Dedifferentiated amniotic fluid mesenchymal stem cell (primary cell): Measurements from ENCODE around the gene OR1K1.
"Not testable (repeated sequence)": the region's sequence is repeated elsewhere in the genome, so short reads cannot be mapped to it uniquely, and the experiment has no call there.

Experiments used
- DNase-seq: peaks from one replicate; pipeline ENCODE4 v3.0.0-alpha.2; 2016; ENCODE audit errors: extremely low spot score

The OR1K1 gene, protein sequence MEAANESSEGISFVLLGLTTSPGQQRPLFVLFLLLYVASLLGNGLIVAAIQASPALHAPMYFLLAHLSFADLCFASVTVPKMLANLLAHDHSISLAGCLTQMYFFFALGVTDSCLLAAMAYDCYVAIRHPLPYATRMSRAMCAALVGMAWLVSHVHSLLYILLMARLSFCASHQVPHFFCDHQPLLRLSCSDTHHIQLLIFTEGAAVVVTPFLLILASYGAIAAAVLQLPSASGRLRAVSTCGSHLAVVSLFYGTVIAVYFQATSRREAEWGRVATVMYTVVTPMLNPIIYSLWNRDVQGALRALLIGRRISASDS

DNA sequence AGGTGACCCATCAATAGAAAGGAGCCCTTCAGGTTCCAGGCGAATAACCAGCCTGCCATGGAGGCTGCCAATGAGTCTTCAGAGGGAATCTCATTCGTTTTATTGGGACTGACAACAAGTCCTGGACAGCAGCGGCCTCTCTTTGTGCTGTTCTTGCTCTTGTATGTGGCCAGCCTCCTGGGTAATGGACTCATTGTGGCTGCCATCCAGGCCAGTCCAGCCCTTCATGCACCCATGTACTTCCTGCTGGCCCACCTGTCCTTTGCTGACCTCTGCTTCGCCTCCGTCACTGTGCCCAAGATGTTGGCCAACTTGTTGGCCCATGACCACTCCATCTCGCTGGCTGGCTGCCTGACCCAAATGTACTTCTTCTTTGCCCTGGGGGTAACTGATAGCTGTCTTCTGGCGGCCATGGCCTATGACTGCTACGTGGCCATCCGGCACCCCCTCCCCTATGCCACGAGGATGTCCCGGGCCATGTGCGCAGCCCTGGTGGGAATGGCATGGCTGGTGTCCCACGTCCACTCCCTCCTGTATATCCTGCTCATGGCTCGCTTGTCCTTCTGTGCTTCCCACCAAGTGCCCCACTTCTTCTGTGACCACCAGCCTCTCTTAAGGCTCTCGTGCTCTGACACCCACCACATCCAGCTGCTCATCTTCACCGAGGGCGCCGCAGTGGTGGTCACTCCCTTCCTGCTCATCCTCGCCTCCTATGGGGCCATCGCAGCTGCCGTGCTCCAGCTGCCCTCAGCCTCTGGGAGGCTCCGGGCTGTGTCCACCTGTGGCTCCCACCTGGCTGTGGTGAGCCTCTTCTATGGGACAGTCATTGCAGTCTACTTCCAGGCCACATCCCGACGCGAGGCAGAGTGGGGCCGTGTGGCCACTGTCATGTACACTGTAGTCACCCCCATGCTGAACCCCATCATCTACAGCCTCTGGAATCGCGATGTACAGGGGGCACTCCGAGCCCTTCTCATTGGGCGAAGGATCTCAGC is at the start of gene OR1K1:
Gene OR1K1 (plus strand): TSS at position 58 of the 995 bp plus-strand sequence. CDS start 0 bp downstream, at position 58.
- DNase-seq, result no peak

DNA sequence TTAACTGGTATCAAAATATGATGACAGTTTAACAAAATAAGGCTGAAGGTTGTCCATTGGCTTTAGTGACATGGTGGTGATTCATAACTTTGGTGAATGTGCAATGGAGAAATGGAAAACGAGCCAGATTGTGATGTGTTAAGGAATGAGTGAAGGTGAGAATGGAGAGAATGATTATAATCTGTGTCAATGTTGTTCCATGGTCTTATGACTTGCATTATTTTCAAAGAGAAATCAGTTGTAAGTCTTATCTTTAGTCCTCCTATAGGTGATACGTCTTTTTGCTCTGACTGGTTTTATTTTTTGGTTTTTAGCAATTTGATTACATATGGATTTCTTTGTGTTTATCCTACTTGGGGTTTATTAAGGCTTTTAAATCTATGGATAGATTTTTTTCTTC is 45.1 kb upstream of the OR1K1 start:
- no peak for DNase-seq

DNA sequence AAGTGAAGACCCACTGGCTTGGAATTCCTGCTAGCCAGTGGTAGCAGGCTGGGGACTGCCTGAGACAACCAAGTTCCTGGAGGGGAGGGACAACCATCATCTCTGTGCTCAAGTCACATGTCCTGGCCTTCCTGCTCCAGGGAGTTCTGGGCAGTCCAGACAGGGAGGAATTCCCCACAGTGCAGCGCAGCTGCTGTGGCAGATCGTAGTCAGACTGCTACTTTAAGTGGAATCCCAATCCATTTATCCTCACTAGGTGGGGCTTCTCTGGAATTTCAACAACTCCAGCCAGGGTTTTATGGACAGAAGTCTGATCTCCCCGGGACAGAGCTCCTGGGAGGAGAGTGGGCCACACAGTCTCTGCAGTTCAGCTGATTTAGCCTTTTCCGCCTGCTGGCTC is 32.1 kb upstream of the OR1K1 start:
- DNase-seq, result no peak

DNA sequence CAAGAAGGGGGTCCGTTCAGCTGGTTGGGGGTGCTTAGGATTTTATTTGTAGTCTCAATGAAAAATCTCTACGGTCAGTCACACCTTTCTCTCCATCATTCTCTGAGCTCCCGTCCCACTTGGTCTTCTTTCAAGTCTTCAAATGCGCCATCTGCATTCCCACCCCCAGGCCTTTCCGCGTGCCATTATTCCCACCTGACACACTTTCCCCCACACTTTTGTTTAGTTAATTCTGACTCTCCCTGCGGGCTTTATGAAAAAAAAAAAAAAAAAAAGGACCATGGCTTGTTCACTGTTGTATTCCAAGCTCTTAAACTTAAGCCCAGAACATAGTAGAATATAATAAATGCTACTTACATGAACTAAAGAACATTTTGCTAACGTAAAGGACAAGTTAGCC is 22.9 kb upstream of the OR1K1 start:
- no peak for DNase-seq

DNA sequence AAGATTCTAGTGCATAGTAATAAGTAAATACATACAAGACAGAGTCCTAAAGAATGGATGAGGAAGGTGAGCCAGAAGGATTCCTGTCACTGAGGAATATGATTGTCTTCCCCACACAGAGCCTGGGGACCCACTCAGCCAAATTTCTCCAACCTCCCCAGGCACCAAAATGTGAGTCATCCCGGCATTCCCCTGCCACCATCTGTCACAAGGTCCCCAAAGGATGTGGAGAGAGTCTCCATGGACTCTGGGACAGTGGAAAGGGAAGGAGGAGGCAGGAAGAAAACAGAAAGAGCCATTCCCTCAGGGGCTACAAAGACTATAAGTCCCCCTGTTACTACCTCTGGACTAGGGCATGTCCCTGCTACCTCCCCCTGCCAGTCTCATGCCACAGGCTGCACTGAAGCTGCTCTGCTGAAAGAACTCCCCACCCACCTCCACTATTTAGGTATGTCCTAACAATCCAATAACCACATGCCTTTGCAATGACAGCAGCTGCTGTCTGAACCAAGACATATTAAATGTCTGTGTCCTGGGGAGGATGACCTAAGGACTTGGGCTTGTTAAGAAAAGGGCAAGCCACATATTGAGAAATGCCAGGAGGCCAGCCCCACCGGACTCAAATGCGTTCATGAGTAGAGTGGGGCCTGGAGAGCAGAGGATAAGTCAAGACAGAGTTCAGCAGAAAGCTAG is 21.8 kb upstream of the OR1K1 start:
- peak; percentile 29 for DNase-seq

DNA sequence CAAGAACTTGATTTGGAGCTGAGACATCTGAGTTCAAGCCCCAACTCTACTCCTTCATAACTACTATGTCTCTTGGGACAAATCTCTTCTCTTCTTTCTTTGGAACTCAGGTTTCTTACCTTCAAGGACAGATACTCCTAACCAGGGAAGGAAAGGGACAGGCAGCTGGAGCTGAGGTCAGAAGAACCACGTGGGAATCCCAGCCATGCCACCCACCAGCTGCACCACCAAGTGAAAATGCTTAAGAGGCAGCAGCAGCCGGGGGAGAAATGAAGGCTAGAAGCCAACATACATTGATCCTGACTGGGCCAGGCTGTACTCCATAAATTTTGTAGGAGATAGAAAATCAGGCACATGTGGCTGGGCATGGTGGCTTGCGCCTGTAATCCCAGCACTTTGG is 20.7 kb upstream of the OR1K1 start:
- no peak for DNase-seq

DNA sequence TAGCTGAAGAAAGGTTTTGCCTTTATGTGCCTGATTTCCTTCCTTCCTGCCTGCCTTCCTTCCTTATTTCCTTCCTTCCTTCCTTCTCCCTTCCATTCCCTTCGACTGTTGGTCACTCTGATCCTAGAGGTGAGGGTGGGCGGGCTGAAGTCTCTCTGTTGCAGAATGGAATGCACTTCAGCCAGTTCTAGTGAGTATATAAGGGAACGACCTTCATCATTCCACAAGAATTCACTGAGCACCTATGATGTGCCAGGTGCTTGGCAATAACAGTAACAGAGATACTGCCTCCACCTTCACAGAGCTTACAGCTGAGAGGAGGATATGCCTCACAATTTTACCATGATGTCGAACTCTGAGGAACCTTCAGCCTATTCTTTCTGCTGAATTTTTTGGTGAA is 19.9 kb upstream of the OR1K1 start:
- no peak for DNase-seq

DNA sequence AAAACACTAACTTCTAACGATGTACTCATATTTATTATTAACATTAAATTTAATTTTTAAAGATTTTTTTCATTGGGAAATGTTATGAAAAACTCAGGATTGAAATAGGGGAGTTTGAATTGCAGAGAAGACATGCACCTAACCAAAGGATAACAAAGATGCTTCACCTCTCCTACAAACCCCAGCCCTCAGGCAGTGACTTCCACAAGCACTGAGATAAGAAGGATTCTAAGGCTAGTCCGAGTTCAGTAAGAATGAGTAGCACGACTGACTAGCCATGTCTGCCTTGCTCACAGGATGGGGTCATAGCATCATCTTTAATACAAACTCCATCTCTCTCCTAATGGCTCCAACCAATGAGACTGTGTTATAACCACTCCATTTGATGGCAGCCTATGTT is 18.3 kb upstream of the OR1K1 start:
- DNase-seq, result no peak

DNA sequence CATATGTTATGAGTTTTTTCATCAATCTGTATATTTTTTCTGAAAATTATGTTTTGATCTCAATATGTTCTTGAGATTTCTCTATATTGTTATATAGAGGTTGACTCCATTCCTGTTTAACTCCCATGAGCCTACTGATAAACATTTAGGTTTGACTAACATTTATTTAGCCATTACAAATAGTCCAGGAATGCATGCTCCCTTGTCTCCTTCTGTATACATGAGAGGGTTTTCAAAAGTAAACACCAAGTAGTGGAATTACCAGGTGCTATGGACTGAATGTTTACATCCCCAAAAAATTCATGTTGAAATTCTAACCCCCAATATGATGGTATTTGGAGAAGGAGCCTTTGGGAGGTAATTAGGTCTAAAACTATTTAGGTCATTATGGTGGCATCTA is 14.7 kb upstream of the OR1K1 start:
- DNase-seq, result no peak

DNA sequence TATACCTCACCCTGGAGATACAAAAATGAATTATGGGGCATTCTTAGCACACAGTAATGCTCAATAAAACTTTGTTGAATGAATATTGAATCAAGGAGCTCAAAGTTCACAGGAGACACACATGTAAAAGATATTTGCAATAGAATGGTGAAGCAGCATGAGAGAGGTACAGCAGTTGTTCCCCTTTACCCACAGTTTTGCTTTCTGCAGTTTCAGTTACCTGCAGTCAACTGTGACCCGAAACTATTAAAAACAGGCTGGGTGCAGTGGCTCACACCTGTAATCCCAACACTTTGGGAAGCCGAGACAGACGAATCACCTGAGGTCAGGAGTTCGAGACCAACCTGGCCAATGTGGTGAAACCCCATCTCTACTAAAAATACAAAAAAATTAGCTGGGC is 13.6 kb upstream of the OR1K1 start:
- DNase-seq, result no peak

DNA sequence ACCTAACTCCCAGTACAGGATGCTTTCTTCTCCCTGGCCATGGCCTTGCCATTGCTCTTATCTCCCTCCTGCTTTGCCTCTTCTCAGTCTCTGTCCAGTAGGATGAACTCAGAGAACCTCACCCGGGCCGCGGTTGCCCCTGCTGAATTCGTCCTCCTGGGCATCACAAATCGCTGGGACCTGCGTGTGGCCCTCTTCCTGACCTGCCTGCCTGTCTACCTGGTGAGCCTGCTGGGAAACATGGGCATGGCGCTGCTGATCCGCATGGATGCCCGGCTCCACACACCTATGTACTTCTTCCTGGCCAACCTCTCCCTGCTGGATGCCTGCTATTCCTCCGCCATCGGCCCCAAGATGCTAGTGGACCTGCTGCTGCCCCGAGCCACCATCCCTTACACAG is 11.1 kb upstream of the OR1K1 start, which contains the start of gene OR5C1:
Gene OR5C1 (plus strand): TSS at position 103 of the 400 bp plus-strand sequence. CDS start 0 bp downstream, at position 103.
- no peak for DNase-seq

DNA sequence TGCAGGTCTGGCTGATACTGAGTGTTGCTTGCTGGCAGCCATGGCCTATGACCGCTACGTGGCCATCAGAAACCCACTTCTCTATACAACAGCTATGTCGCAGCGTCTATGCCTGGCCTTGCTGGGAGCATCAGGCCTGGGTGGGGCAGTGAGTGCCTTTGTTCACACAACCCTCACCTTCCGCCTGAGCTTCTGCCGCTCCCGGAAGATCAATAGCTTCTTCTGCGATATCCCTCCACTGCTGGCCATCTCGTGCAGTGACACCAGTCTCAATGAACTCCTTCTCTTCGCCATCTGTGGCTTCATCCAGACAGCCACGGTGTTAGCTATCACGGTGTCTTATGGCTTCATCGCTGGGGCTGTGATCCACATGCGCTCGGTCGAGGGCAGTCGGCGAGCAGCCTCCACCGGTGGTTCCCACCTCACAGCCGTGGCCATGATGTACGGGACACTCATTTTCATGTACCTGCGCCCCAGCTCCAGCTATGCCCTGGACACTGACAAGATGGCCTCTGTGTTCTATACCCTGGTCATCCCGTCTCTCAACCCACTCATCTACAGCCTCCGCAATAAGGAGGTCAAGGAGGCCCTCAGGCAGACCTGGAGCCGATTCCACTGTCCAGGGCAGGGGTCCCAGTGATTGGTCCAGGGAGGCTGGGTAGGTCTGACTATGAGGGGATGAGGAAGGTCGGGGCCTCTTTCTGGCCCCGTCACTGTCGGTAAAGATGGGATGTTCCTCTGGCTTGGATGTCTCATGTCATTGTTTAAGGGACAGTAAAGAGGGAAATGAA is 10.5 kb upstream of the OR1K1 start:
- DNase-seq, result no peak

DNA sequence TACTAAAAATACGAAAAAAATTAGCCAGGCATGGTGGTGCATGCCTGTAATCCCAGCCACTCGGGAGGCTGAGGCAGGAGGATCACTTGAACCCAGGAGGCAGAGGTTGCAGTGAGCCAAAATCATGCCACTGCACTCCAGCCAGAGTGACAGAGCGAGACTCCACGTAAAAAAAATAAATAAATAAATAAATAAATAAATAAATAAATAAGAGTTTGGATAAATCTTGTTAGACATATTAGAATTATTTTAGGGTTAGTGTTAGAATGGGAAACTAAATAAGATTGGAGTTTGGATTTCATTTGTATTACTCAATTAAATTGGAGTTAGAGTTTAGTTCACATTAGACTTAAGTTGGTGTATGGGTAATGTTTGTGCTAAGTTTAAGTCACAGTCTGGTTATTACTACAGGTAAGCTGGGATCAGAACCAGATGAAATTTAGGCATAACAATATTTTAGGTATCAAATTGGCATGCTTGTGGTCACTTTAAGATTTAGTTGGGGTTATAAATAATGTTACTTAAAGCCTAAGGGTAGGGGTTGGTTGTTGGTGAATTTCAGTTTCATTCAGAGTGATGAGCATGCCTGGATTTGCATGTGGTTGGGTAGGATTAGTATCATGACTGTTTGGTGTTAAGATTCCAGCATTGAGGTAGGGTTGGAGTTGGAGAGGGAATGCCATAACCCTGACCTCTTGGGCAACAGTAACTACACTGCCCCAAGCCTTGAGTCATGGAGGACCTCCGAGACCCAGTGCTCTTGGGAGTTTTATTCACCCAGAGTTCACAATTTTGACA is 7.9 kb upstream of the OR1K1 start:
- DNase-seq, result no peak

DNA sequence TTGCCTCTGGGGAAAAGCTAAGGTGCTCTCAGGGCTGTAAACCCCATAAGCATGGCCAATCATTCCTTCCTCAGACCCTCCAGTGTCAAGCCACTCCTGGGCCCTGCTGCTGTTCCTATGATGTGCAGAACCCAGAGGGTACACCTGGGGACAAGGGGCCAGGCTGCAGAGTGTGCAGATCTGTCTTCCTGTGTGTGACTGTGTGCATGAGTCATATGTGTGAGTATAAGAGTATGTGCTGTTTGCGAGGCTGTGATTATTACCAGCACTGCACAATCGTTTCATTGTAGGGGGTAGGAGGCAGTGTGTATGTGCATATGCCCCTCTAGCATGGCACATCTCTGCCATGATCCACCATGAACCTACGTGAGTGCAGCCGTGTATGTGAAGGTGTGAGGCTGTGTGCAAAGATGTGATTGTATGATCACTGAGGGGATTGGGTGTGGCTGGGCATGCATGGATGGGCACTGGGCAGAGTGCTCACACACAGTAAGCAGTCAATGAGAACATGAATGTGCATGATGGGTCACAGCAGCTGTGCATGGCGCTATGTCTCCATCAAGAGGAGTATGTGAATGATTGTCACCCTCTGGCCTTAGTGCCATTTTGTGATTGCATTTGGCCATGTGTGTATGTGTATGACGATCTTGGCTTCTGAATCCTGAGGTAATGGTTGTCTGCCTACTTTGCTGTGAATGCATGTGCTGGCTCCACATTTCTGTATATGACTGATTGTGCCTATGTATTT is 2.4 kb upstream of the OR1K1 start:
- no peak for DNase-seq

DNA sequence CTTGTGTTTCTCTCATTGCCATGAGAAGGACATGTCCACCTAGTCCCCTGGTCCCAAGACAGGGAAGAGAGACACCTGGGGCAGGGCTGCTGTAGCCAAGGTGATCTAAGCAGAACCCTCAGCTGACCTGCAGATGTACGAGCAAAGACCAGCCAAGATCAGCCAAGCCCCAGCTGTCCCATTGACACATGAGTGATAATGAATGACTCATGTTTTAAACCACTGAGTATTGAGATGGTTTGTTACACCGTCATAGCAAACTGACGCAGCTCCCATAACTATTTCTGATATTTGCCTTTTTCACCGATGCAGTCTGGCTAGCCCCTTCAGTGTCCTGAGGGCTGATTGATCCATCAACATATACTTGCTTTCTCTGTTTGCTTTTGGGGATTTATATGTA is 6.7 kb downstream of the OR1K1 start:
- no peak for DNase-seq

DNA sequence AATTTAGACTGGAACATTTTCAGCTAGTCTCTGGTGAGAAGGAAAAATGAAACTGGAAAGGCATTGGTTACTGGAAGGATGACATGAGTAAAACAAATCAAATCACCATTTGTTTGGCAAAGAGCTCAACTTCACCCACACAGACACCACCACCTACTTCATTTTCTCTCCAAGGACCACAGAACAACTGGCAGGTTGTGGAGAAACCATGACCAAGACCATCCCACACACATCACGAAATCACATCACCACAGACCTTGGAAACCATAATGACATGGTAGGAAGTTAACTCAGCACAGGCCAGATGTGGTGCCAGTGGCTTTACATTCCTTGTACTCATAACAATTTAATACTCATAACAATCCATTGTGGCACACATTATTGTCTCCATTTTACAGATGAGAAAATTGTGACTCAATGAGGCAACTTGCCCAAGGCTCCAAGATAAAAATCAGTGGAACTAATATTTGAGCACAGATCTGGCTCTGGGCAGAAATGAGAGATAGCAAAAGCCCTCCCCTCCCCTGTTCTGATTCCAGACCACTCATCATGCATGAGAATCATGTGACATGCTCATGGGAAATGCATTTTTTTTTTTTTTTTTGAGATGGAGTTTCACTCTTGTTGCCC is 7.5 kb downstream of the OR1K1 start:
- no peak for DNase-seq

DNA sequence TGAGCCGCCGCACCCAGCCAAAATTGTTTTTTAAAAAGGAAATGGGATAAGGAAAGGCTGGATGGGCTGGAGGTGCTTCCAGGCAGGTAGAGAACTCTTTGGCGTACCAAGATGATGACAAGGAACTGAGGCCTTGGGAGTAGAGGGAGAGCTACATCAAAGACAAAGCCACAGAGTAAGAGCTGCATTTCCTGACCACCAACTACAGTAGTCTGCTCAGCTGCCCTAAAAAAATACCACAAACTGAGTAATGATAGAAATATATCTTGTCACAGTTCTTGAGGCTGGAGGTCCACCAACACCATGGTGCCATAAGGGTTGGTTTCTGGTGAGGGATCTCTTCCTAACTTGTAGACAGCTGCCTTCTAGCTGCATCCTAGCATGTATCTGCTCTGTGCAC is 8.2 kb downstream of the OR1K1 start:
- no peak for DNase-seq

DNA sequence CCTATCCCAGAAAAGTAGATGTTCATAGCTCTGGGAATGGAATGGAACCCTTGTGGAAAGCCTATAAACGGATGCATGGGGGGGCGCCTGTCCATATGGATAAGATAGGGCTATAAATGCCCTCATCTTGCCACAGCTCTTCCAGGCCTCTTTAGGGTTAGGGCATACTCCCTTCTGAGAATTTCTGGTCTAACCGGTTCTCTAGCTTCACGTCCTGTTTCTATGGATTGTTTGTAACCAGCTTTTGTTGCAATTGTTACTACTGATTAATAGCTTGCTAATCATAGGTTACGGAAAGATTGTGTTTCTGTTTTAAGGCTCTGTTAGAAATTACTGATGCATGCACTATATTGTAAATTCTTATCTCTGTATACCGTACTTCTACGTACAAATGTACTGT is 9.3 kb downstream of the OR1K1 start:
- DNase-seq, result not testable (repeated sequence)

DNA sequence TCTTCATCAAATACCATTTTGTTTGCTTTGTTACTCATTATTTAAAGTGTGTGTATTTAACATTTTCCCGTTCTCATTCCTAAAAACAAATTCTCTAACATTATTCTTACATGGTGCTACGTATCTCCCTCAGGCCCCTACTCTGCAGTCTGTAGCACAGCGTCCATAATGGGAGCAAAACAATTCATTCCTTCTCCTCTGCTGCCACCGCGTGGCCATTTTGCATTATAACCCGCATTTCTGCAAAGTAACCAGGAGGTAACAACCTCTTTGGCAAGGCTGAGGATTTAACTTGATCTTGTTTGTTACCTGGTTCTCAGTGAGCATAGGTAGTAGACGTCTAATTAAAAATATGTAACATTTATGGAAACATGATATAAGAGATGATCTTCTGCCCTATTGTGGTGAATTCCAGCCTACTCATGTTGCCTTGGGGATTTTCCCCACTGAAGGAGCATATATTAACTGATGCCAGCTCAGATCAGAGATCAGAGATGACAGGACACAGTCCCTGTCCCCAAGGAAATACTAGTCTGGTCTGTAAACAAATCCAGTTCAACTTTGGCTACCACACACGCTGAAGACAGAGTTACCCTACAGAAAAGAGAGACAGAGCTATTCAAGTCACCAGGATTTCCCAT is 10.5 kb downstream of the OR1K1 start:
- DNase-seq, result peak; percentile 80
